K562 (cell line): ENCODE data around the gene LTA. TPM values are rescaled to one million over a fixed set of nuclear protein-coding genes. Genes with fewer than 3 reads are reported as not detected.
A peak's percentile ranks its signal among the peaks of the same experiment; 100 is the strongest.

Experiments
- ARID3A ChIP-seq: IDR thresholded peaks from 2 replicates; pipeline ENCODE4 v1.6.1; 2012; ENCODE audit warnings: low read depth, low read length, improper control_type of control experiment, borderline replicate concordance
- BCOR ChIP-seq: fragments of 450-650 bp; IDR thresholded peaks from 2 replicates; pipeline ENCODE4 v1.6.1; 2016
- CREB3L1 ChIP-seq: fragments of 450-650 bp; IDR thresholded peaks from 2 replicates; pipeline ENCODE4 v1.6.1; 2014; ENCODE audit warnings: low read depth, mild to moderate bottlenecking, moderate library complexity, borderline replicate concordance
- FOXA3 ChIP-seq, 2 experiments: fragments of 450-650 bp in 1 of 2; sonication (generic) in 1 of 2; formaldehyde crosslinking; IDR thresholded peaks in 1 of 2; conservative IDR thresholded peaks in 1 of 2; 2 replicates each; pipeline versions ENCODE4 v1.4.0 to v1.8.0; 2020 to 2022; ENCODE audit warnings: mild to moderate bottlenecking in 2 of 2, missing genetic modification reagents in 1 of 2
- FOXK1 ChIP-seq: sonication (generic); formaldehyde crosslinking; IDR thresholded peaks from 2 replicates; pipeline ENCODE4 v1.8.0; 2022; ENCODE audit warnings: missing genetic modification reagents, mild to moderate bottlenecking, borderline replicate concordance
- HMG20B ChIP-seq: fragments of 250-450 bp; sonication (Bioruptor Pico); IDR thresholded peaks from 2 replicates; pipeline ENCODE4 v1.5.0; 2021; ENCODE audit warnings: mild to moderate bottlenecking
- IRF1 ChIP-seq: sonication (generic); formaldehyde crosslinking; IDR thresholded peaks from 2 replicates; pipeline ENCODE4 v1.8.0; 2022; ENCODE audit warnings: missing genetic modification reagents, mild to moderate bottlenecking, borderline replicate concordance
- LARP7 ChIP-seq: fragments of 450-650 bp; IDR thresholded peaks from 2 replicates; pipeline ENCODE4 v1.6.1; 2016
- LCOR ChIP-seq: sonication (generic); formaldehyde crosslinking; IDR thresholded peaks from 2 replicates; pipeline ENCODE4 v1.8.0; 2022; ENCODE audit warnings: mild to moderate bottlenecking, missing genetic modification reagents
- MAFF ChIP-seq: IDR thresholded peaks from 2 replicates; pipeline ENCODE4 v1.6.1; 2012; ENCODE audit warnings: low read length, improper control_type of control experiment
- MTA1 ChIP-seq: fragments of 450-650 bp; IDR thresholded peaks from 2 replicates; pipeline ENCODE4 v1.6.1; 2017; ENCODE audit warnings: borderline replicate concordance
- NUFIP1 ChIP-seq: fragments of 450-650 bp; IDR thresholded peaks from 2 replicates; pipeline ENCODE4 v1.6.1; 2018; ENCODE audit not compliant: partially characterized antibody
- POLR2A ChIP-seq: fragments of 450-650 bp; conservative IDR thresholded peaks from 2 replicates; pipeline ENCODE4 v1.6.1; 2016
- RBFOX2 ChIP-seq: fragments of 200-400 bp; formaldehyde crosslinking; IDR thresholded peaks from 2 replicates; pipeline ENCODE4 v1.6.1; 2017; ENCODE audit warnings: low read depth, mild to moderate bottlenecking, low read length, moderate library complexity
- RBM34 ChIP-seq: fragments of 200-400 bp; formaldehyde crosslinking; IDR thresholded peaks from 2 replicates; pipeline ENCODE4 v1.6.1; 2018; ENCODE audit warnings: low read length, borderline replicate concordance; ENCODE audit not compliant: insufficient read depth
- RFX1 ChIP-seq: fragments of 450-650 bp; IDR thresholded peaks from 2 replicates; pipeline ENCODE4 v1.6.1; 2016; ENCODE audit warnings: mild to moderate bottlenecking, moderate library complexity
- SMAD2 ChIP-seq: fragments of 150-350 bp; IDR thresholded peaks from 2 replicates; pipeline ENCODE4 v1.6.1; 2014; ENCODE audit warnings: low read depth, mild to moderate bottlenecking, low read length
- STAT5B ChIP-seq: fragments of 250-450 bp; sonication (Bioruptor Pico); IDR thresholded peaks from 2 replicates; pipeline ENCODE4 v1.8.0; 2021; ENCODE audit warnings: mild to moderate bottlenecking, inconsistent platforms
- SUPT5H ChIP-seq: fragments of 450-650 bp; IDR thresholded peaks from 2 replicates; pipeline ENCODE4 v1.6.1; 2016
- TAF1 ChIP-seq: IDR thresholded peaks from 2 replicates; pipeline ENCODE4 v1.6.1; 2011; ENCODE audit warnings: mild to moderate bottlenecking, low read length, moderate library complexity; ENCODE audit not compliant: insufficient read depth, control insufficient read depth, severe bottlenecking; ENCODE audit errors: extremely low read depth
- XRCC4 ChIP-seq: IDR thresholded peaks from one replicate; pipeline ENCODE4 v1.6.1; 2011; ENCODE audit not compliant: insufficient read depth, insufficient read length; ENCODE audit errors: extremely low read depth
- ZFP30 ChIP-seq: fragments of 250-450 bp; sonication (Bioruptor Pico); IDR thresholded peaks from 2 replicates; pipeline ENCODE4 v1.8.0; 2022; ENCODE audit warnings: moderate library complexity, mild to moderate bottlenecking, inconsistent platforms, borderline replicate concordance
- ZNF3 ChIP-seq: fragments of 250-450 bp; sonication (Bioruptor Pico); IDR thresholded peaks from 2 replicates; pipeline ENCODE4 v1.5.0; 2021; ENCODE audit warnings: mild to moderate bottlenecking, moderate library complexity
- ZNF507 ChIP-seq: conservative IDR thresholded peaks from 2 replicates; pipeline ENCODE4 v1.6.1; 2017; ENCODE audit warnings: missing genetic modification characterization, missing compliant biosample characterization
- ZNF512 ChIP-seq: IDR thresholded peaks from 2 replicates; pipeline ENCODE4 v1.6.1; 2016; ENCODE audit warnings: missing genetic modification characterization, missing compliant biosample characterization
- polyA plus RNA-seq, 8 experiments: library from polyadenylated mRNA; depleted of rRNA in 4 of 8; stranded (reverse) in 5 of 8; unstranded in 3 of 8; fragments of >200 nt; fragmentation: Nextera tagmentation in 2 of 8; fragmentation: Illumina TruSeq in 1 of 8; extraction: Ambion mirVana in 2 of 8; extraction: Trizol in 1 of 8; gene quantifications; 2 replicates each; pipeline versions ENCODE4 v1.2.1 to v1.2.3, GENCODE V29; 2011 to 2014; ENCODE audit warnings: inconsistent platforms in 1 of 8, missing spikeins in 1 of 8
- total RNA-seq, 7 experiments: library from RNA; depleted of rRNA in 6 of 7; stranded (reverse); fragments of >200 nt in 6 of 7; fragmentation: Illumina TruSeq in 2 of 7; extraction: Trizol in 2 of 7; gene quantifications; 2 replicates each; pipeline versions ENCODE4 v1.2.1 to v1.2.3, GENCODE V29; 2011 to 2021; ENCODE audit warnings: low replicate concordance in 1 of 7

The LTA gene
- total and polyA plus RNA-seq, 9 of the 15 experiments (the other 6 are each of a cell fraction or from before 2014, with no cell fraction given) = 0.80 TPM; not detected in 8

- TF ChIP-seq ARID3A (no peak), CREB3L1 (no peak), IRF1 (CRISPR knock-in tag) (no peak), FOXA3 (CRISPR knock-in tag; conservative IDR thresholded peaks at IDR 0.05 in 1 of 2, IDR thresholded peaks at IDR 0.05 in 1 of 2) (no peak), ZFP30 (CRISPR knock-in tag) (no peak), SMAD2 (no peak), RFX1 (no peak), STAT5B (CRISPR knock-in tag) (no peak), LARP7 (no peak), LCOR (no peak), POLR2A (peak; percentile 41; the same call in 1 of the 2 replicates), SUPT5H (0 out of 2 replicates have a peak, but pooled peaks have one; percentile 20), BCOR (no peak), HMG20B (no peak), RBM34 (no peak), FOXK1 (CRISPR knock-in tag) (0 out of 2 replicates have a peak, but pooled peaks have one; percentile 10), ZNF3 (CRISPR knock-in tag) (no peak), MAFF (no peak), ZNF512 (no peak), TAF1 (no peak), XRCC4 (no peak), RBFOX2 (peak; percentile 58), MTA1 (no peak), ZNF507 (tag) (no peak), NUFIP1 (no peak)
Measured at GRCh38 chr6:31533455-31533841, 38.6 kb upstream of the LTA start (continued).
